Lower leg skin (tissue), 4 donors: ENCODE measurements around the gene EPHA2. TPM values are rescaled to one million over a fixed set of nuclear protein-coding genes. Genes with fewer than 3 reads are reported as not detected.

Experiments used
- DNase-seq, 2 donors: peaks; one replicate each; pipeline ENCODE4 v3.0.0-alpha.2; 2019; ENCODE audit warnings: low spot score in 2 of 2
- H3K4me3 ChIP-seq: fragments of 200-600 bp; sonication (generic); 2 replicates; pipeline ENCODE4 v1.5.1; 2017; ENCODE audit warnings: mild to moderate bottlenecking, low read depth; ENCODE audit not compliant: poor library complexity, severe bottlenecking
- CTCF ChIP-seq, 3 donors: fragments of 450-650 bp; IDR thresholded peaks; one replicate each; pipeline ENCODE4 v1.5.1; 2016; ENCODE audit warnings: antibody characterized with exemption in 3 of 3, mild to moderate bottlenecking in 3 of 3, moderate library complexity in 2 of 3
- POLR2A ChIP-seq, 2 donors: fragments of 450-650 bp; IDR thresholded peaks; one replicate each; pipeline ENCODE4 v1.6.1; 2016 to 2017; ENCODE audit warnings: antibody characterized with exemption in 2 of 2, mild to moderate bottlenecking in 1 of 2, moderate library complexity in 1 of 2
- WGBS, 2 donors: methylation state at CpG; one replicate each; pipeline ENCODE4 v1.1.5; 2018; 5-methylcytosine and 5-hydroxymethylcytosine counted together
- intact Hi-C: fragments of 100-400 bp; cut with DNase I; formaldehyde crosslinking; loops from one replicate; pipeline ENCODE4 v1.15.0; 2023; ENCODE audit warnings: low total_unique reads
- total RNA-seq, 4 donors: library from RNA; depleted of rRNA; stranded (reverse); fragments of >200 nt; gene quantifications; one replicate each; pipeline ENCODE4 v1.1.0, GENCODE V29; 2016

The EPHA2 gene
- total RNA-seq, 4 donors from 2014 or later, result 63.6 to 83.8 (median 68.8) TPM

- H3K4me3 ChIP-seq, result no peak overlapping the region
- WGBS, 2 donors, result 66 to 91% methylated on average over 3 to 5 of the region's 6 CpGs
- TF ChIP-seq CTCF (IDR thresholded peaks at IDR 0.05) (no peak), POLR2A (IDR thresholded peaks at IDR 0.05) (no peak)
- intact Hi-C loops, result no loop called here
- no peak for DNase-seq
Measured at GRCh38 chr1:16115468-16115983, 40.3 kb downstream of the EPHA2 start.

GRCh38 chr1:16114527-16115467 is 41.1 kb downstream of the EPHA2 start:
- WGBS, 2 donors, result 84 to 88% methylated on average over 21 to 23 of the region's 23 CpGs
- no peak for DNase-seq
- TF ChIP-seq POLR2A (IDR thresholded peaks at IDR 0.05) (no peak), CTCF (IDR thresholded peaks at IDR 0.05) (no peak)

GRCh38 chr1:16112596-16113555 is 43.0 kb downstream of the EPHA2 start:
- H3K4me3 ChIP-seq, result no peak overlapping the region
- TF ChIP-seq POLR2A (IDR thresholded peaks at IDR 0.05), result no peak
- TF ChIP-seq CTCF (IDR thresholded peaks at IDR 0.05), result no peak
- 76 to 85% methylated on average over 14 of the region's 14 CpGs for WGBS, 2 donors
- intact Hi-C loops, result no loop called here
- DNase-seq, result no peak

More at GRCh38 chr1:16114527-16115467, 41.1 kb downstream of the EPHA2 start:
- H3K4me3 ChIP-seq, result no peak overlapping the region
- intact Hi-C loops, result no loop called here

GRCh38 chr1:16111771-16112595 is 43.9 kb downstream of the EPHA2 start:
- TF ChIP-seq POLR2A (IDR thresholded peaks at IDR 0.05) (no peak), CTCF (IDR thresholded peaks at IDR 0.05) (no peak)
- WGBS, 2 donors, result 49 to 50% methylated on average over 13 to 15 of the region's 15 CpGs
- H3K4me3 ChIP-seq, result no peak overlapping the region
- no peak for DNase-seq
- intact Hi-C loops, result no loop called here

GRCh38 chr1:16110884-16111283 is 45.0 kb downstream of the EPHA2 start:
- WGBS, 2 donors, result 89 to 90% methylated on average over 7 of the region's 7 CpGs
- intact Hi-C loops, result no loop called here
- DNase-seq, result no peak
- H3K4me3 ChIP-seq, result no peak overlapping the region
- TF ChIP-seq POLR2A (IDR thresholded peaks at IDR 0.05), result no peak
- no peak for TF ChIP-seq CTCF (IDR thresholded peaks at IDR 0.05)
